Muscle of arm (tissue), 12 donors: ENCODE measurements around the gene HERPUD2. TPM values are rescaled to one million over a fixed set of nuclear protein-coding genes. Genes with fewer than 3 reads are reported as not detected.
"Not testable (repeated sequence)": the region's sequence is repeated elsewhere in the genome, so short reads cannot be mapped to it uniquely, and the experiment has no call there.

Source experiments
- DNase-seq: peaks from one replicate; pipeline ENCODE4 v3.0.0-alpha.2; 2013
- polyA plus RNA-seq, 12 donors: library from polyadenylated mRNA; unstranded; fragments of 120-200 nt; gene quantifications; one replicate each; pipeline ENCODE4 v1.2.1, GENCODE V29; 2013; ENCODE audit not compliant: insufficient read length in 12 of 12

Gene HERPUD2
- polyA plus RNA-seq, 12 donors = 21.5 to 51.2 (median 28.2) TPM; not detected in 1

DNA sequence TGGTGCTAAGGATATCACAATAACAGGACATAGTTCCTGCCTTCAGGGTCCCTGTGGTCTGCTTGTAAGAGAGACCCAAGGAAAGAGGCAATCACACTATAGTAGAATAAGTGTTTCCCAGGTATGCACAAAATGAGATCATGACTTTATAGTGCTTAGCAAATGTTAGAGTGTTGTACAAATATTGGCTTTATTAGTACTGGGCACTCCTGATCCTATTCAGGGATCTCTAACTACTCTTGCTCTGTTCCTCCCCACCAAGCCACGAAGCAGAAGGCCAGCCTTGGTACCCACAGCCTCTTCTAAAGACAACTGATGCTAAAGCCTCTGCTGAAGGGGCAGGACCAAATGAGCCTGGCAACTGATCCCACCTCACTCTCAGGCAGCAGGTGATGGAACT is 75.1 kb downstream of the HERPUD2 start:
- no peak for DNase-seq

DNA sequence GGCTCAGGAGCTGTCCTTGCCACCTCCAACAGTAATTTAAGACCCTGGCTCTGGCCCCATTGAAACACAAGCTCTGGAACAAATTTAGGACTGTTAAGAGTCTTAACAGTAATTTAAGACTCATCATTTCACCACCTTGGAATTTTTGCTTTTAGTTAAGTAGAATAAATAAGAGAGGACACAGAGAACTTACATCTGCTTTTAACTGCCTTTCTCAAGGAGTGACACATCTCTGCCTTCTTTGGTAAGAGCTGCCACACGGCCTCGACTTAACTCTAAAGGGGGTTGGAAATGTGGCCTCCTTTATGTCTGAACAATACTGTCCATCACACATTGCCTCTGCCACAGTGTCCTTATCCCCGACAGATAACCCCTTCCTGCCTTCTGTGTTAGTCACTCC is 77.9 kb downstream of the HERPUD2 start:
- no peak for DNase-seq

DNA sequence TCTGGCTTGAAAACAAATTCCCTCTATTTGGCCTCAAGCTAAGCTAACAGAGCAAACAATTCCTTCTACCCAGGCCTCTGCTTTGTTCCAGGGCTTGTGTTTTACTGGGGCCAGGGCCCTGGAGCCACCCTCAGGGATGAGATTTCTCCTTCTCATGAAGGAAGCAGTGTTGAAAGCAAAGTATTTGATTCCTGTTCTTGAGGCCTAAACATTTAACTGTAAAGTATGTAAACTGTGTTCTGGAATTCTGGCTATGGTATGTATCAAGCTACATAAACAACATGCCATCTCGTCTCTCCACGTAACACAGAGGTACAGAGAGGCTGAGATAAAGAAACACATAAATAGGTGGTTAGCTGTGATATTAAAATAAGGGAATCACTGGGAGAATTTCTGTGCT is 81.8 kb downstream of the HERPUD2 start:
- DNase-seq = no peak

DNA sequence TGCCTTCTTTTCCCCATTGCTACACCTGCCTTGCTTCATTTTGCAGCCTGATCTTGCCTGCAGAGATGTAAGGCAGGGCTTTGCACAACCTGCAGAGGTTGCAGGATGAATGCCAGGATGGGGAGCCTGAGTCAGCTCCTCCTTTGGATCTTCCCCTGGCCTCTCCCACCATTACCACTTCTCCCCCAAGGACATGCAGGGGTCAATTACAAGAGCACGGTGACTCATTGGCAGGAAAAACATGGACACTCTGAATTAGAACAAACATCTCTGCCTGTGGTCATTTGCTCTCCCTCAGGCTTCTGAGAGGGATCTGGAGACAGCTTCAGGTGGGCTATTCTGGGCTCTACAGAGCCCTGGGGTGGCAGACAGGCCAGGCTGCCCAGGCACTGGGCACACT is 89.2 kb downstream of the HERPUD2 start:
- DNase-seq = no peak

DNA sequence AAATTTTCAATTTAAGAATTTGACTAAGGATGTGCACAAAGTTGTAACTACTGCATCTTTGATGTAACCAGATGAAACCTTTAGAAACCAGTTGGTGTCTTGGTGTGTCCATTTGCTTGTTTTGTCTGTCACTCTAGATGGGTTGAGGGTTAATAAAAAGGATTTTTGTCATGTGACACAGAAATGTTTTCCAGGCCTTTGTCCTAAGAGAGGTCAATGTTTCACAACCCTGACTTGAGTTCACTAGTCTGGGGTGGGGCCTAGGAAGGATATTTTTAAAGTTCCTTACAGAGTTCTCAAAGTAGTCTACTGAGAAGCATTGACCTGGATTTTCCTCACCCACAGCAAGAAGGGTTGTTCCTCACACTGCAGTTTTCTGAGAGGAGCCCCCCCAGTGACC is 90.3 kb downstream of the HERPUD2 start:
- no peak for DNase-seq

DNA sequence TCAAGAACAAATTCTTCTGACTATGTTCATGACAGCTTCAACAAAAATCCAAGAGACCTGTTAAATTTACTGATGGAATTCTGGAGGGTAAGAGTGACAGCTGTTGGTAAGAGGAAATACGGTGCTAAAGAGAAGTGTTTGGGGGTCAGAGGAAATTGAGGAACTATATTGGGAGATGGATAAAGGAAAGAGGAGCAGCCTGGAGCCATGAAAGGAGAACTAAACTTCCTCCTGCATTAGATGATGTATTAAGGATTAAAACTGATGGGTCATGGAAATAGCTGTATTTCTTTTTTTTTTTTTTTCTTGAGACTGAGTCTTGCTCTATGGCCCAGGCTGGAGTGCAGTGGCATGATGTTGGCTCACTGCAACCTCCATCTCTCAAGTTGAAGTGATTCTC is 95.3 kb downstream of the HERPUD2 start:
- no peak for DNase-seq

DNA sequence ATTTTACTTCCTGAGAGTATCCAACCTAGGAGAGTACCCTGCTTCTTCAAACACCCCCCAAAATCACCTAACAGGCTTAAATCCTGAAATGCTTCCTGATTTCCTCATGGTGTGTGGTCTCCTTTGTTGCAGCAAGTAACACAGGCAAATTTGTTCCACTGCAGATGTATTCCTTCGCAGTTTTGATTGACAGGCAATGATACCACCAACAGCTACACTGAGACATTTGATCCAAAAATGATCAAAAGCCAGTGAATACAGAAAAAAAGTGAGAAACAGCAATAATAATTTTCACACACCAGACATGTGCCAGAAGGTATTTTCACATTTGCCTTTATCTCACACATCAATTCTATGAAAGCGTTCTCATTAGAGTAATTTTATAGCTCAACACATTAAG is 95.9 kb downstream of the HERPUD2 start:
- DNase-seq = no peak

DNA sequence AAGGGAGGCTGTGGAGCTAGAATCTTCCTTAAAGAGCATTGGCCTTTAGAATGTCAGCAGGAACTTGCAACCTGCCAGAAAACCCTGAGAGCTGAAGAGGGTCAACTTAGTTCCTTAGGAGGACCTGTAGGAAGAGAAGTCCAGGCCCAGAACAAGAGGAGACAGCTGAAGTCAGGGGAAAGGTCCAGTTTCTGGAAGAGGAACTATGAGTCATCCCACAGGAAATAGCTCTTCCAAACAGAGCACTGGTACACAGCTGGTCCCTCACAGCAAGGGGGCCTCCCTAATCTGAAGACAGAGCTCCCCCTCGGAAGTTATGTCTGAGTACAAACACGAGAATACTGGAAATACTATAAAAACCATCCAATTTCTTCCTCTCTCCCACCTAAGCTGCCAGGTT is 98.9 kb downstream of the HERPUD2 start:
- no peak for DNase-seq

DNA sequence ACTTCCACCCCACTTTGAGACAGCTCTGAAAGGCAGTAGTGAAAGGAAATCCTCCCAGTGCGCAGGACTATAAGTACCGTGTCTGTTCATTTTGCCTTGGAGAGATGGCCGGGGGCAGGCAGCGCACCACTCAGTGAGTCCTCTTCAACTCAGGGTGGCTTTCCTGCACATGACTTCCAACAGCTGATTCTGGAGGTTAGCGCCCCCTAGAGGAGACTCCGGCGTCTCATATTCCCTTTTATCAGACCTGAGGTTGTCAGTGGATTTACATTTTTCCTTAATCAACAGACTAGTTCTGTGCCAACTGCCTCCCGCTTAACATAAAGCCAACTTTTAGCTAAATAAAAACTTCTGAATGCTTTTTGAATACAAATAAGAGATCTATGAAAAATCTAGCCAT is 101.0 kb downstream of the HERPUD2 start:
- DNase-seq = no peak

DNA sequence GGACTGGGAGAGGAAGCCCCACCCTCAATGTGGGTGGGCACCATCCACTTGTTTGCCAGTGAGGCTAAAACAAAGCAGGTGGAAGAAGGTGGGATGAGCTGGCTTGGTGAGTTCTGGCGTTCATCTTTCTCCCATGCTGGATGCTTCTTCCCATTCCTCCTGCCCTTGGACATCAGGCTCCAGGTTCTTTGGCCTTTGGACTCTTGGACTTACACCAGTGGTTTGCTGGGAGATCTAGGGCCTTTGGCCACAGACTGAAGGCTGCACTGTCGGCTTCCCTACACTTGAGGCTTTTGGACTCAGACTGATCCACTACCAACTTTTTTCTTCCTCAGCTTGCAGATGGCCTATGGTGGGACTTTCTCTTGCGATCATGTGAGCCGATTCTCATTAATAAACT is 106.3 kb downstream of the HERPUD2 start:
- no peak for DNase-seq

DNA sequence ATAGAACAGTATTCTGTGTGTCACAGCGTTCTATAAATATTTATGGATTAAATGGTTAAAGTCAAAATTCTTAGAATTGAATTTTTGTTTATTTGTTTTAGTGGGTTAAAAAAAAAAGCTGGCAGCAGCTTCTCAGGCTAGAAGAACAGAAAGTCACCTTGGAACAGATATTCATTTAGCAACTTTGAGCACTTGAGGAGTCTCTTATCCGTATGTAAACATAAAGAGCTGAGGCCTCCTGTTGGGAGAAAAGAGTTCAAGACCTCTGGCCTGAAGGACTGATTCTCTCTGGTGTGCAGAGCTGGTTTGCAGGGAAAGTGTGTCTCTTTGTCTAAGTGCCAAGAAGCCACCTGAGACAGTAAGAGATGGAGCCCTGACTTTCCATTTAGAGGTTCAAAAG is 109.9 kb downstream of the HERPUD2 start:
- no peak for DNase-seq

DNA sequence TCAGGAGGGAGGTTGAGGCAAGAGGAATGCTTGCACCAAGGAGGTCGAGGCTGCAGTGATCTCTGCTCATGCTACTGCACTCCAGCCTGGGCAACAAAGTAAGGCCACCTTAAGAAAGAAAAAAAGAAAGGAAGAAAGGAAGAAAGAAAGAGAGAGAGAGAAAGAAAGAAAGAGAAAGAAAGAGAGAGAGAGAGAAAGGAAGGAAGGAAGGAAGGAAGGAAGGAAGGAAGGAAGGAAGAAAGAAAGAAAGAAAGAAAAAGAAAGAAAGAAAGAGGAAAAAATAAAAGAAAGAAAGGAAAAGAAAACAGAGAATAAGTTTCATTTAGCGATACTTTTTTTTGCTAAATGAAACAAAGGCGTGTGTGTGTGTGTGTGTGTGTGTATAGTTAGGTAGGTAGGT is 110.4 kb downstream of the HERPUD2 start:
- DNase-seq = not testable (repeated sequence)

Other genes starting within 250 kb of the HERPUD2 start
- 100 to 1,000 TPM in 11 of 12 donors, not detected in 1; 337 to 554 (median 441) TPM for gene SEPTIN7, start 105.9 kb upstream of the HERPUD2 start, polyA plus RNA-seq